Esophagus (tissue), 2 donors: Measurements from ENCODE around the gene INSYN1. TPM values are rescaled to one million over a fixed set of nuclear protein-coding genes. Genes with fewer than 3 reads are reported as not detected.
A peak's percentile ranks its signal among the peaks of the same experiment; 100 is the strongest.
"Not testable (repeated sequence)": the region's sequence is repeated elsewhere in the genome, so short reads cannot be mapped to it uniquely, and the experiment has no call there.

ENCODE experiments used
- H3K27ac ChIP-seq, 2 donors: one replicate each; pipeline ENCODE4 v1.5.1; 2013; ENCODE audit warnings: low read depth in 2 of 2, mild to moderate bottlenecking in 2 of 2, inconsistent platforms in 1 of 2, low read length in 1 of 2, moderate library complexity in 1 of 2
- H3K27me3 ChIP-seq, 2 donors: one replicate each; pipeline ENCODE4 v1.6.1; 2013; ENCODE audit warnings: low read length in 2 of 2, control low read depth in 1 of 2, mild to moderate bottlenecking in 1 of 2; ENCODE audit not compliant: insufficient read depth in 2 of 2, control insufficient read depth in 1 of 2
- H3K36me3 ChIP-seq, 2 donors: one replicate each; pipeline ENCODE4 v1.6.1; 2013; ENCODE audit warnings: low read length in 1 of 2; ENCODE audit not compliant: control insufficient read depth in 2 of 2, insufficient read depth in 2 of 2
- H3K4me1 ChIP-seq, 2 donors: one replicate each; pipeline ENCODE4 v1.6.1; 2013; ENCODE audit warnings: low read length in 1 of 2; ENCODE audit not compliant: control insufficient read depth in 2 of 2, insufficient read depth in 2 of 2
- H3K4me3 ChIP-seq, 2 donors: one replicate each; pipeline ENCODE4 v1.5.1; 2013; ENCODE audit warnings: low read length in 2 of 2, mild to moderate bottlenecking in 2 of 2, low read depth in 1 of 2, moderate library complexity in 1 of 2
- H3K9me3 ChIP-seq, 2 donors: one replicate each; pipeline ENCODE4 v1.6.1; 2013; ENCODE audit warnings: mild to moderate bottlenecking in 2 of 2, low read depth in 1 of 2, low read length in 1 of 2, moderate library complexity in 1 of 2; ENCODE audit not compliant: control insufficient read depth in 2 of 2, insufficient read depth in 1 of 2
- WGBS, 2 donors: extraction: QIAGEN DNeasy Blood & Tissue Kit; methylation state at CpG; one replicate each; pipeline ENCODE4 v1.1.7; 2013; 5-methylcytosine and 5-hydroxymethylcytosine counted together
- polyA plus RNA-seq, 2 donors: library from polyadenylated mRNA; stranded (reverse); fragments of 200-250 nt; gene quantifications; one replicate each; pipeline ENCODE4 v1.2.3, GENCODE V29; 2013
- donor health status: healthy with polysubstance abuse.
- donor health status: Bipolar disorder and iron deficiency.

Gene INSYN1
- 10 to 100 TPM; 12.8 to 14.9 TPM for polyA plus RNA-seq

GRCh38 chr15:73753250-73754130, at the start of gene INSYN1:
INSYN1 (minus strand) TSS chr15:73753351; CDS start chr15:73751130, 2,221 bp downstream.
- 13 to 18% methylated on average over 35 to 44 of the region's 44 CpGs for WGBS, 2 donors
- H3K4me1 ChIP-seq: peaks cover 3 to 7% of the 10 kb centered on the region in 2 donors
- H3K27ac ChIP-seq: peak within 1 kb of the TSS in 1 of 2 donors; percentile 49
- peaks cover 0 to 4% of the 10 kb centered on the region in 2 donors for H3K36me3 ChIP-seq
- no peaks in the 10 kb centered on the region for H3K9me3 ChIP-seq
- H3K4me3 ChIP-seq: peak within 1 kb of the TSS; percentile 51 to 52
- peaks cover 0 to 3% of the 10 kb centered on the region in 2 donors for H3K27me3 ChIP-seq

GRCh38 chr15:73802431-73803041, 49.4 kb upstream of the INSYN1 start:
- no peaks in the 10 kb centered on the region for H3K36me3 ChIP-seq
- no peaks in the 10 kb centered on the region for H3K27me3 ChIP-seq
- no peak overlapping the region for H3K4me3 ChIP-seq
- peak overlapping the region in 1 of 2 donors; percentile 48 for H3K27ac ChIP-seq
- H3K9me3 ChIP-seq: no peaks in the 10 kb centered on the region
- H3K4me1 ChIP-seq: peaks cover 0 to 15% of the 10 kb centered on the region in 2 donors
- WGBS, 2 donors: 33 to 48% methylated on average over 6 of the region's 6 CpGs

GRCh38 chr15:73800662-73801345, 47.7 kb upstream of the INSYN1 start:
- Histone ChIP-seq H3K36me3 (no peaks in the 10 kb centered on the region), H3K4me3 (no peak overlapping the region), H3K27ac (peak overlapping the region in 1 of 2 donors; percentile 54), H3K9me3 (no peaks in the 10 kb centered on the region), H3K27me3 (no peaks in the 10 kb centered on the region), H3K4me1 (peaks cover 0 to 15% of the 10 kb centered on the region in 2 donors)
- 23 to 42% methylated on average over 11 of the region's 11 CpGs for WGBS, 2 donors

- Histone ChIP-seq H3K27ac (no peak overlapping the region), H3K27me3 (no peaks in the 10 kb centered on the region), H3K36me3 (no peaks in the 10 kb centered on the region), H3K9me3 (no peaks in the 10 kb centered on the region), H3K4me1 (peaks cover 0 to 15% of the 10 kb centered on the region in 2 donors), H3K4me3 (no peak overlapping the region)
- 64 to 67% methylated on average over 4 of the region's 4 CpGs for WGBS, 2 donors
These were observed 46.3 kb upstream of the INSYN1 start for GRCh38 chr15:73799466-73799865.

- Histone ChIP-seq H3K36me3 (no peaks in the 10 kb centered on the region), H3K9me3 (no peaks in the 10 kb centered on the region), H3K27ac (no peak overlapping the region), H3K27me3 (no peaks in the 10 kb centered on the region), H3K4me3 (no peak overlapping the region), H3K4me1 (peaks cover 0 to 12% of the 10 kb centered on the region in 2 donors)
- WGBS, 2 donors: 55 to 68% methylated on average over 14 of the region's 14 CpGs
These were observed 44.4 kb upstream of the INSYN1 start for GRCh38 chr15:73797366-73798158.

- whole genome bisulfite sequencing, 2 donors: 74 to 75% methylated on average over 11 of the region's 11 CpGs
- H3K4me1 ChIP-seq: peaks cover 0 to 5% of the 10 kb centered on the region in 2 donors
- H3K36me3 ChIP-seq: no peaks in the 10 kb centered on the region
- H3K4me3 ChIP-seq: no peak overlapping the region
- no peaks in the 10 kb centered on the region for H3K27me3 ChIP-seq
- no peak overlapping the region for H3K27ac ChIP-seq
- no peaks in the 10 kb centered on the region for H3K9me3 ChIP-seq
These were observed 43.2 kb upstream of the INSYN1 start for GRCh38 chr15:73796331-73796831.

GRCh38 chr15:73794443-73795133, 41.4 kb upstream of the INSYN1 start:
- no peak overlapping the region for H3K27ac ChIP-seq
- no peaks in the 10 kb centered on the region for H3K9me3 ChIP-seq
- no peaks in the 10 kb centered on the region for H3K4me1 ChIP-seq
- WGBS, 2 donors: 62 to 77% methylated on average over 6 of the region's 6 CpGs
- no peak overlapping the region for H3K4me3 ChIP-seq
- H3K36me3 ChIP-seq: no peaks in the 10 kb centered on the region
- no peaks in the 10 kb centered on the region for H3K27me3 ChIP-seq

- not testable (repeated sequence) for H3K4me3 ChIP-seq, H3K27ac ChIP-seq
- WGBS, 2 donors: 86 to 89% methylated on average over 8 of the region's 8 CpGs
These were observed 39.9 kb upstream of the INSYN1 start for GRCh38 chr15:73792899-73793541.

More at GRCh38 chr15:73792899-73793541, 39.9 kb upstream of the INSYN1 start:
- not testable (repeated sequence) for H3K9me3 ChIP-seq, H3K4me1 ChIP-seq, H3K36me3 ChIP-seq, H3K27me3 ChIP-seq
